SK-N-MC (cell line): ENCODE results near the gene PPP1R18.
A peak's percentile ranks its signal among the peaks of the same experiment; 100 is the strongest.

Source experiments
- DNase-seq: peaks from one replicate; pipeline ENCODE4 v3.0.0-alpha.2; 2011; ENCODE audit warnings: low read depth, low spot score
- H3K27ac ChIP-seq: fragments of 200-600 bp; sonication (generic); 2 replicates; pipeline ENCODE4 v1.5.1; 2016; ENCODE audit warnings: mixed run types
- H3K36me3 ChIP-seq: fragments of 200-600 bp; sonication (generic); 2 replicates; pipeline ENCODE4 v1.6.1; 2017; ENCODE audit warnings: antibody characterized with exemption, low read length, mixed read lengths; ENCODE audit not compliant: insufficient read depth
- H3K4me3 ChIP-seq: fragments of 200-600 bp; sonication (generic); 2 replicates; pipeline ENCODE4 v1.5.1; 2016
- H3K9ac ChIP-seq: fragments of 200-600 bp; sonication (generic); 2 replicates; pipeline ENCODE4 v1.8.0; 2017; ENCODE audit warnings: mixed run types, mixed read lengths; ENCODE audit not compliant: insufficient read length
- H3K9me3 ChIP-seq: fragments of 200-600 bp; sonication (generic); 2 replicates; pipeline ENCODE4 v1.6.1; 2017; ENCODE audit warnings: low read depth, mild to moderate bottlenecking, antibody characterized with exemption, low read length, moderate library complexity, mixed read lengths
- EZH2 ChIP-seq: fragments of 200-600 bp; sonication (generic); IDR thresholded peaks from one replicate; pipeline ENCODE4 v1.6.1; 2017; ENCODE audit warnings: antibody characterized with exemption
- FOXP2 ChIP-seq: optimal IDR thresholded peaks from 2 replicates; pipeline ENCODE3; 2011; ENCODE audit warnings: mild to moderate bottlenecking, moderate library complexity; ENCODE audit not compliant: insufficient read depth; ENCODE audit errors: extremely low read length, control extremely low read depth
- POLR2AphosphoS5 ChIP-seq: IDR thresholded peaks from 2 replicates; pipeline ENCODE4 v1.6.1; 2012; ENCODE audit warnings: mild to moderate bottlenecking, low read depth, low read length, borderline replicate concordance

PPP1R18 gene

GRCh38 chr6:30712441-30712945 lies 26.0 kb upstream of the PPP1R18 start:
- no peak overlapping the region for H3K4me3 ChIP-seq
- no peak overlapping the region for H3K27ac ChIP-seq
- TF ChIP-seq POLR2AphosphoS5 (no peak), EZH2 (no peak)
- H3K9ac ChIP-seq = no peak overlapping the region
- no peaks in the 10 kb centered on the region for H3K9me3 ChIP-seq
- no peak for DNase-seq
- peaks cover 58% of the 10 kb centered on the region for H3K36me3 ChIP-seq

GRCh38 chr6:30711758-30712380 lies 25.4 kb upstream of the PPP1R18 start:
- DNase-seq = no peak
- no peak overlapping the region for H3K27ac ChIP-seq
- H3K4me3 ChIP-seq = no peak overlapping the region
- no peak overlapping the region for H3K9ac ChIP-seq
- H3K9me3 ChIP-seq = no peaks in the 10 kb centered on the region
- TF ChIP-seq POLR2AphosphoS5 (no peak), EZH2 (no peak), FOXP2 (no peak)
- H3K36me3 ChIP-seq = peaks cover 58% of the 10 kb centered on the region

DNA sequence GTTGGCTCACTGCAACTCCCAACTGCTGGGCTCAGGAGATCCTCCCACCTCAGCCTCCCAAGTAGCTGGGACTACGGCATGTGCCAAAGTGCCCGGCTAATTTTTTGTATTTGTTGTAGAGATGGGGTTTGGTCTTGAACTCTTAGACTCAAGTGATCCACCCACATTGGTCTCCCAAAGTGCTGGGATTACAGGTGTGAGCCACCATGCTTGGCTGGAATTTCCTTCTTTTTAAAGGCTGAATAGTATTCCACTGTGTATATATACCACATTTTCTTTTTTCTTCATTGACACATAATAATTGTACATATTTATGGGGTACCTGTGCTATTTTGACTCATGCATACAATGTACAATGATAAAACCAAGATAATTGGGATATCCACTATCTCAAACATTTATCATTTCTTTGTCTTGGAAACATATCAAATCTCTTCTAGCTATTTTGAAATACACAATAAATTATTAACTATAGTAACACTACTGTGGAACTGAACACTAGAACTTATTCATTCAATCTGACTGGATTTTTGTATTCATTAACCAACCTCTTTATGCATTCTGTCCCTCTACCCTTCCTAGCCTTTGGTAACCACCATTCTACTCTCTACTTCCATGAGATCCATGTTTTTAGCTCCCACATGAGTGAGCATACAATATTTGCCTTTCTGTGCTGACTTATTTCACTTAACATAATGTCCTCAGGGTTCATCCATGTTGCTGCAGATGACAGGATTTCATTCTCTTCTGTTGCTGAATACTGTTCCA lies 22.8 kb upstream of the PPP1R18 start:
- no peak for DNase-seq
- Histone ChIP-seq H3K4me3 (no peak overlapping the region), H3K9me3 (no peaks in the 10 kb centered on the region), H3K27ac (no peak overlapping the region), H3K9ac (no peak overlapping the region), H3K36me3 (peaks cover 49% of the 10 kb centered on the region)
- TF ChIP-seq EZH2 = no peak
- no peak for TF ChIP-seq FOXP2
- no peak for TF ChIP-seq POLR2AphosphoS5

DNA sequence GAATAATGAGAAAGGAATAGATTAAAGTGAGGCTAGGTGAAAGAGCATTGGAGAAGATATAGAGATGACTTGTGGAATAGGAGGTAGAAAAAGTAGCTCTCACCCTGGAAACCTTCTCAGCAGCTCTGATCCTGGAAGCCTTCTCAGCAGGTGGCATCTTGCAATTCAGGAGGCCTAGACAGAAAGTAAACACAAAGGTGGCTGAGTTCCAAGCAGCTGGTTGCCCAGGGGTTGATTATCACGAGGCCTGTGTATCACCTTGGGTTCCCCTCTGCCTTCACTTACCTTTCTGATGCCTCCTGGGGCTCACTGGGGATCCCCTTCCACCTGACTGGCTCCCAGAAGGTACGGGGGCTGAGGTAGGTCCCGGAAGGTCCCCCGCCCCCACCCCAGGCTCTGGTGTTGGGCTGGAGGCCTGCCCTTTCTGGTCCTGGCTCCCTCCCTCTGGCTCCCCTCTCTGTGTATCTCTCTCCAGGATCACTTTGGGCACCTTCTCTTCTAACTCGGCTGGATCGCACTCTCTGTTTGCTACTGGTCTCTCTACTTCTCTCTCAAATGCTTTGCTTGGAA lies 20.9 kb upstream of the PPP1R18 start:
- H3K4me3 ChIP-seq = no peak overlapping the region
- TF ChIP-seq EZH2 = no peak
- TF ChIP-seq FOXP2 = no peak
- H3K9me3 ChIP-seq = no peaks in the 10 kb centered on the region
- peaks cover 43% of the 10 kb centered on the region; the same call in 1 of the 2 replicates for H3K36me3 ChIP-seq
- DNase-seq = no peak
- H3K9ac ChIP-seq = peak overlapping the region; percentile 13
- peak overlapping the region; percentile 20; the same call in 1 of the 2 replicates for H3K27ac ChIP-seq

DNA sequence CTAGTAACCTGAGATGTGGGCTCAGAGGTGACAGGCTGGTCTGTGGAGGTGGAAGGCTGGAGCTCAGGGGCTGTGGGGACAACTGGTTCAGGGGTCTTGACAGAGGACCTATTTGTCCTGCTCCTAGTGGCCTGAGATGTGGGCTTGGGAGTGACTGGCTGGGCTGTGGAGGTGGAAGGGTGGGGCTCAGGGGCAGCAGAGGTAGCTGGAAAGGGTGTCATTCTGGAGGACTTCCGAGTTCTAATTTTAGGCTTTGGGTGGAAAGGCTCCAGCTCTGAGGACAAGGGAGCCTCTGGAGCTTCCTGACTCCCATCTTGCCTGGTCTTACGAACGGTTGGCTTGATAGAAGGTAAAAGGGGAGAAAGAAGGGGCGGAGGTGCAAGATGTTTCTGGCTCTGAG lies 19.2 kb upstream of the PPP1R18 start:
- Histone ChIP-seq H3K36me3 (peaks cover 30% of the 10 kb centered on the region; the same call in 1 of the 2 replicates), H3K9me3 (no peaks in the 10 kb centered on the region), H3K4me3 (no peak overlapping the region), H3K9ac (no peak overlapping the region), H3K27ac (no peak overlapping the region)
- DNase-seq = no peak
- TF ChIP-seq EZH2 (no peak), FOXP2 (no peak), POLR2AphosphoS5 (no peak)

- TF ChIP-seq POLR2AphosphoS5 (no peak), FOXP2 (no peak), EZH2 (no peak)
- no peak overlapping the region for H3K27ac ChIP-seq
- H3K9me3 ChIP-seq = no peaks in the 10 kb centered on the region
- no peak for DNase-seq
- H3K36me3 ChIP-seq = peaks cover 26% of the 10 kb centered on the region; the same call in 1 of the 2 replicates
- H3K4me3 ChIP-seq = no peak overlapping the region
- no peak overlapping the region for H3K9ac ChIP-seq
Measured at GRCh38 chr6:30703821-30704220, 17.4 kb upstream of the PPP1R18 start.

DNA sequence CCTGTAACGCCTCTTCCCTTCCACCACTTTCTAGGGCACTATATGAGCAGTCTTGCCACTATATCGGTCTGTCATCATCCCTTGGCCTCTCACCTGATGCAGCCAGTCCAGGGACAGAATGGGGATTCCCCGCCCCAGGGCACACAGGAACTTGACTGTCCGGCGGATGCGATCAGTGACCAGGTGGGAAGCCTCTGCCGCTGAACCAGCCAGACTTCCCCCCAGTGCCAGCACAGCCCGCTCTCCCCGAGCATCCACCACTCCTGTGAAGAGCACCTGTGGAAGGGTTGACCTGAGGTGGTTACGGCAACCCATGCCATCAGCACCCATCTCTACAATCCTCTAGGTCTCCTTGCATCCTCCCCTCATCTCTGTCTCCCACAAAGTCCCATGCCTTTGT lies 16.6 kb upstream of the PPP1R18 start:
- Histone ChIP-seq H3K9ac (no peak overlapping the region), H3K36me3 (peaks cover 25% of the 10 kb centered on the region; the same call in 1 of the 2 replicates), H3K27ac (no peak overlapping the region), H3K9me3 (no peaks in the 10 kb centered on the region), H3K4me3 (no peak overlapping the region)
- TF ChIP-seq EZH2 (no peak), POLR2AphosphoS5 (no peak), FOXP2 (no peak)
- DNase-seq = no peak

- Histone ChIP-seq H3K9me3 (no peaks in the 10 kb centered on the region), H3K9ac (no peak overlapping the region), H3K4me3 (no peak overlapping the region), H3K36me3 (peaks cover 22% of the 10 kb centered on the region; the same call in 1 of the 2 replicates), H3K27ac (no peak overlapping the region)
- TF ChIP-seq EZH2 (no peak), POLR2AphosphoS5 (no peak), FOXP2 (no peak)
- no peak for DNase-seq
Measured at GRCh38 chr6:30700340-30700739, 13.9 kb upstream of the PPP1R18 start.
